ENCODE measurements around the gene SLC25A39. TPM values are rescaled to one million over a fixed set of nuclear protein-coding genes. Genes with fewer than 3 reads are reported as not detected.

The SLC25A39 gene
- total and polyA plus RNA-seq, 9 of the 15 experiments (the other 6 are each of a cell fraction or from before 2014, with no cell fraction given): 4.8 to 267 (median 140) TPM

DNA sequence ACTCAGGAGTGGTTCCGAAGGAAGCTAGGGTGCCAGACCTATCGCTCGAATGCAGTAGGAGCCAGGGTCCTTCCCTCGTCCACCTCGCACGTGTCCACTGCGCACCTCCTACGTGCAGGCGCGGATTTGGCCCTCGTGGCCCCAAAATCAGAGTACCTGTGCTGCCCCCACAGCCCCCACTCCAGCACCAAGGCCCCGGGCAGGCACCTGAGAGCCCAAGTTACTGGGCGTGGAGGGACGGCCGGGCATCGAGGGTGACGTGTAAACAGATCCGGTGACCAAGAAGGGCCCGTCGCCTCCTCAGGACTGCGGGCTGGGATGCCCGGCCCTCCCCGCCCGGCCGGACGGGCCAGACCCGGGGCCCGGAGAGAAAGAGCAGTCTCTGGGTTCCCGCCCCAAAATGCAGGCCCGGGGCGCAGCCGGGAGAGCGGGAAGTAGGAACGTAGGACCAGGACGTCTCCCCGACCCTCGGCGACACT, 492 bp downstream of the SLC25A39 start (continued):
- TF ChIP-seq HDAC1 (IDR thresholded peaks at IDR 0.05): 0 out of 4 replicates have a peak, but pooled peaks of 1 of the 2 experiments have one; percentile 44

DNA sequence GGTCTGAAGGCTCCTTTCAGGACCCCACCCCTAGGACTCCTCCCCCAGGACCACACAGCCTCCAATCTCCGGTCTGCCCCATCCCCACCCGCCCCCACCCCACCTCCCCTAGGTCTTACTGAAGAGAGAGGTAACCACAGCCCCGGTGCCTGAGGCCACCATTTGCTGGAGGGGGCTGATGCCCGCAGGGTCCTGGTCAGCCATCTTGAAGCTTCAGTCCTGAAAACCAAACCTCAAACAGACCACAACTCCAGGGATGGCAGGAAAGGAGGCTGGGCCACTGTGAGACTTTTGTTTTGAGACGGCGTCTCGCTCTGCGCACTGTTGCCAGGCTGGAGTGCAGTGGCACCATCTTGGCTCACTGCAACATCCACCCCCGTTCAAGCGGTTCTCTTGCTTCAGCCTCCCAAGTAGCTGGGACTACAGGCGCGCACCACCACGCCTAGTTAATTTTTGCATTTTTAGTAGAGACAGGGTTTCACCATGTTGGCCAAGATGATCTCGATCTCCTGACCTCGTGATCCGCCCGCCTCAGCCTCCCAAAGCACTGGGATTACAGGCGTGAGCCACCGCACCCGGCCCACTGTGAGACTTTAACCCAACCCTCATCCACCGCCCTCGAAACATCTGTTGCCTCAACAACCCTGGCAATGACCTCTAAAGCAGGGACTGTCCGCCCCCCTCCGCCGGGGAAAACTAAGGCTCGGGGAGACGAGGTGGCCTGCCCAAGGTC, 1.1 kb downstream of the SLC25A39 start:
- FAIRE-seq (no peak), ATAC-seq (no peak), DNase-seq (ENCODE audit: extremely low read depth in 1 of 4, low spot score in 3 of 4) (peak in 1 of 4 experiments; percentile 32)
- Histone ChIP-seq H3K4me3 (peak overlapping the region; percentile 85), H3K9ac (ENCODE audit: insufficient read depth in 1 of 2, low read depth in 2 of 2, low read length in 2 of 2) (peak overlapping the region; percentile 85 to 100), H3K79me2 (ENCODE audit: control insufficient read depth, insufficient read depth, low read length) (peaks cover 30% of the 10 kb centered on the region), H2AFZ (ENCODE audit: low read depth, low read length) (0 out of 2 replicates have a peak overlapping the region, but pooled peaks have one; percentile 67), H3K4me1 (replicated peaks in 1 of 2; ENCODE audit: control insufficient read depth in 2 of 2, insufficient read depth in 2 of 2, low read length in 2 of 2) (peaks cover 6 to 73% of the 10 kb centered on the region in 2 experiments; a peak in 4 of 5 replicates), H3K27me3 (ENCODE audit: control insufficient read depth in 2 of 2, insufficient read depth in 2 of 2, low read length in 2 of 2) (no peaks in the 10 kb centered on the region), H3K4me2 (ENCODE audit: insufficient read depth, low read length) (peak overlapping the region; percentile 92), H3K27ac (ENCODE audit: extremely low read depth, low read depth, low read length) (peak overlapping the region; percentile 83), H3K9me3 (replicated peaks; ENCODE audit: control insufficient read depth, insufficient read depth, low read depth, low read length) (no peaks in the 10 kb centered on the region), H3K9me1 (ENCODE audit: control insufficient read depth, insufficient read depth, low read length) (peaks cover 3% of the 10 kb centered on the region), H3K36me3 (ENCODE audit: control insufficient read depth, insufficient read depth, low read length) (peaks cover 46% of the 10 kb centered on the region; the same call in 2 of the 3 replicates), H4K20me1 (replicated peaks; ENCODE audit: control insufficient read depth, insufficient read depth, low read length) (no peaks in the 10 kb centered on the region; the same call in 1 of the 2 replicates)
- POLR2A ChIA-PET: interaction anchor here (0.6 to 2.1 kb wide), 3 partner anchors 14 to 326 kb away, joined by 3 to 6 read pairs (median 5); partner anchors contain the start of gene UBTF
- intact Hi-C loops (cut with micrococcal nuclease) (loop anchor here (1.0 to 2.0 kb wide), 2 partner anchors 35 to 57 kb away; no protein-coding TSS in a partner anchor), in situ Hi-C loops (cut with MboI) (no loop called here)
- BruUV-seq (replicated peaks): TSS peak; percentile 57
- WGBS (ENCODE audit: insufficient coverage, low coverage, missing lambda C conversion rate): 37% methylated on average over 26 of the region's 27 CpGs
- CTCF ChIA-PET (ENCODE audit: low intra/inter-chr PET ratio): no interaction called here
- TF ChIP-seq, protein P1, sequence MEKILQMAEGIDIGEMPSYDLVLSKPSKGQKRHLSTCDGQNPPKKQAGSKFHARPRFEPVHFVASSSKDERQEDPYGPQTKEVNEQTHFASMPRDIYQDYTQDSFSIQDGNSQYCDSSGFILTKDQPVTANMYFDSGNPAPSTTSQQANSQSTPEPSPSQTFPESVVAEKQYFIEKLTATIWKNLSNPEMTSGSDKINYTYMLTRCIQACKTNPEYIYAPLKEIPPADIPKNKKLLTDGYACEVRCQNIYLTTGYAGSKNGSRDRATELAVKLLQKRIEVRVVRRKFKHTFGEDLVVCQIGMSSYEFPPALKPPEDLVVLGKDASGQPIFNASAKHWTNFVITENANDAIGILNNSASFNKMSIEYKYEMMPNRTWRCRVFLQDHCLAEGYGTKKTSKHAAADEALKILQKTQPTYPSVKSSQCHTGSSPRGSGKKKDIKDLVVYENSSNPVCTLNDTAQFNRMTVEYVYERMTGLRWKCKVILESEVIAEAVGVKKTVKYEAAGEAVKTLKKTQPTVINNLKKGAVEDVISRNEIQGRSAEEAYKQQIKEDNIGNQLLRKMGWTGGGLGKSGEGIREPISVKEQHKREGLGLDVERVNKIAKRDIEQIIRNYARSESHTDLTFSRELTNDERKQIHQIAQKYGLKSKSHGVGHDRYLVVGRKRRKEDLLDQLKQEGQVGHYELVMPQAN (IDR thresholded peaks at IDR 0.05; ENCODE audit: borderline replicate concordance): 0 out of 2 replicates have a peak, but pooled peaks have one; percentile 15
- TF ChIP-seq TRIM28 (IDR thresholded peaks at IDR 0.05): no peak
- TF ChIP-seq KAT7 (CRISPR knock-in tag; IDR thresholded peaks at IDR 0.05; ENCODE audit: borderline replicate concordance): 0 out of 2 replicates have a peak, but pooled peaks have one; percentile 38
- 0 out of 2 replicates have a peak, but pooled peaks have one; percentile 23 for TF ChIP-seq ZBTB7A (IDR thresholded peaks at IDR 0.05; ENCODE audit: borderline replicate concordance, control insufficient read depth, low read depth, low read length)
- TF ChIP-seq TRIM24 (IDR thresholded peaks at IDR 0.05): 0 out of 4 replicates have a peak, but pooled peaks of 1 of the 2 experiments have one; percentile 34
- peak; percentile 62; the same call in 1 of the 2 replicates for TF ChIP-seq ESRRA (IDR thresholded peaks at IDR 0.05; ENCODE audit: borderline replicate concordance, low read depth)
- TF ChIP-seq HDAC2 (IDR thresholded peaks at IDR 0.05): 0 out of 2 replicates have a peak, but pooled peaks have one; percentile 28
